ENCODE measurements around the gene FAM81B.

FAM81B gene

GRCh38 chr5:95441636-95442035 is 50.5 kb downstream of the FAM81B start:
- no peak overlapping the region for H3K9ac ChIP-seq (ENCODE audit: low read length)
- H3K4me2 ChIP-seq (ENCODE audit: low read depth, low read length, poor library complexity, severe bottlenecking) = no peak overlapping the region
- TF ChIP-seq EZH2phosphoT487 (conservative IDR thresholded peaks at IDR 0.05; ENCODE audit: low read length) (no peak), CTCF (IDR thresholded peaks at IDR 0.05; ENCODE audit: insufficient read depth, low read length, poor library complexity, severe bottlenecking) (no peak)
- no peaks in the 10 kb centered on the region for H3K27me3 ChIP-seq (ENCODE audit: low read length)
- no peaks in the 10 kb centered on the region for H3K9me2 ChIP-seq (replicated peaks; ENCODE audit: insufficient read depth, low read length)
- H3F3A ChIP-seq (ENCODE audit: insufficient read depth) = no peaks in the 10 kb centered on the region
- H3K79me2 ChIP-seq (ENCODE audit: insufficient read depth, low read length) = no peaks in the 10 kb centered on the region
- no peak overlapping the region for H3K27ac ChIP-seq (ENCODE audit: low read depth, low read length)
- no peaks in the 10 kb centered on the region for H3K36me3 ChIP-seq (ENCODE audit: low read length)
- no peaks in the 10 kb centered on the region for H3K9me3 ChIP-seq (ENCODE audit: insufficient read depth, low read length)
- no peaks in the 10 kb centered on the region for H4K20me1 ChIP-seq (ENCODE audit: low read depth, low read length)
- no peak overlapping the region for H3K4me3 ChIP-seq (ENCODE audit: insufficient read depth, low read length, poor library complexity, severe bottlenecking)
- no peak overlapping the region for H2AFZ ChIP-seq (ENCODE audit: low read depth, low read length, severe bottlenecking)

- Histone ChIP-seq H2AFZ (ENCODE audit: low read depth, low read length, severe bottlenecking) (no peak overlapping the region), H3K79me2 (ENCODE audit: insufficient read depth, low read length) (no peaks in the 10 kb centered on the region), H3F3A (ENCODE audit: insufficient read depth) (no peaks in the 10 kb centered on the region), H3K9me3 (ENCODE audit: insufficient read depth, low read length) (no peaks in the 10 kb centered on the region), H3K27me3 (ENCODE audit: low read length) (no peaks in the 10 kb centered on the region), H3K4me3 (ENCODE audit: insufficient read depth, low read length, poor library complexity, severe bottlenecking) (no peak overlapping the region), H3K9ac (ENCODE audit: low read length) (no peak overlapping the region), H3K27ac (ENCODE audit: low read depth, low read length) (no peak overlapping the region), H3K4me2 (ENCODE audit: low read depth, low read length, poor library complexity, severe bottlenecking) (no peak overlapping the region), H3K36me3 (ENCODE audit: low read length) (no peaks in the 10 kb centered on the region), H4K20me1 (ENCODE audit: low read depth, low read length) (no peaks in the 10 kb centered on the region), H3K9me2 (replicated peaks; ENCODE audit: insufficient read depth, low read length) (no peaks in the 10 kb centered on the region)
- TF ChIP-seq EZH2phosphoT487 (conservative IDR thresholded peaks at IDR 0.05; ENCODE audit: low read length) (no peak), CTCF (IDR thresholded peaks at IDR 0.05; ENCODE audit: insufficient read depth, low read length, poor library complexity, severe bottlenecking) (no peak)
Measured at GRCh38 chr5:95445442-95445841, 54.3 kb downstream of the FAM81B start.

GRCh38 chr5:95445995-95446394 is 54.8 kb downstream of the FAM81B start:
- Histone ChIP-seq H3K9ac (ENCODE audit: low read length) (no peak overlapping the region), H3K4me3 (ENCODE audit: insufficient read depth, low read length, poor library complexity, severe bottlenecking) (no peak overlapping the region), H3K27ac (ENCODE audit: low read depth, low read length) (no peak overlapping the region), H3K36me3 (ENCODE audit: low read length) (no peaks in the 10 kb centered on the region), H3K9me2 (replicated peaks; ENCODE audit: insufficient read depth, low read length) (no peaks in the 10 kb centered on the region), H2AFZ (ENCODE audit: low read depth, low read length, severe bottlenecking) (no peak overlapping the region), H3K79me2 (ENCODE audit: insufficient read depth, low read length) (no peaks in the 10 kb centered on the region), H3F3A (ENCODE audit: insufficient read depth) (no peaks in the 10 kb centered on the region), H3K9me3 (ENCODE audit: insufficient read depth, low read length) (no peaks in the 10 kb centered on the region), H3K27me3 (ENCODE audit: low read length) (no peaks in the 10 kb centered on the region), H3K4me2 (ENCODE audit: low read depth, low read length, poor library complexity, severe bottlenecking) (no peak overlapping the region), H4K20me1 (ENCODE audit: low read depth, low read length) (no peaks in the 10 kb centered on the region)
- TF ChIP-seq EZH2phosphoT487 (conservative IDR thresholded peaks at IDR 0.05; ENCODE audit: low read length) = no peak
- no peak for TF ChIP-seq CTCF (IDR thresholded peaks at IDR 0.05; ENCODE audit: insufficient read depth, low read length, poor library complexity, severe bottlenecking)
